Neuronal stem cell (in vitro differentiated cells): ENCODE measurements around the gene PLOD3.

Experiments used
- DNase-seq: peaks from one replicate; pipeline ENCODE4 v3.0.0-alpha.2; 2013; ENCODE audit warnings: low spot score
- H2AFZ ChIP-seq: one replicate; pipeline ENCODE4 v1.6.1; 2013; ENCODE audit warnings: mild to moderate bottlenecking, low read length, inconsistent platforms
- H2AK5ac ChIP-seq: 2 replicates; pipeline ENCODE4 v1.6.1; 2013; ENCODE audit warnings: low read depth, mild to moderate bottlenecking, inconsistent platforms, low read length, moderate library complexity, mixed read lengths
- H2BK120ac ChIP-seq: 2 replicates; pipeline ENCODE4 v1.6.1; 2013; ENCODE audit warnings: low read depth, mild to moderate bottlenecking, inconsistent platforms, low read length, moderate library complexity, mixed read lengths
- H2BK12ac ChIP-seq: one replicate; pipeline ENCODE4 v1.6.1; 2013; ENCODE audit warnings: low read length, inconsistent platforms
- H2BK15ac ChIP-seq: 2 replicates; pipeline ENCODE4 v1.6.1; 2013; ENCODE audit warnings: mild to moderate bottlenecking, low read length, inconsistent platforms, mixed read lengths
- H2BK5ac ChIP-seq: one replicate; pipeline ENCODE4 v1.6.1; 2013; ENCODE audit warnings: inconsistent platforms, mild to moderate bottlenecking, low read length, moderate library complexity
- H3K14ac ChIP-seq: one replicate; pipeline ENCODE4 v1.6.1; 2013; ENCODE audit warnings: low read length, inconsistent platforms
- H3K18ac ChIP-seq: 2 replicates; pipeline ENCODE4 v1.6.1; 2013; ENCODE audit warnings: low read length, inconsistent platforms
- H3K23ac ChIP-seq: 2 replicates; pipeline ENCODE4 v1.6.1; 2013; ENCODE audit warnings: low read depth, mild to moderate bottlenecking, mixed read lengths, low read length, inconsistent platforms; ENCODE audit not compliant: poor library complexity
- H3K27ac ChIP-seq: replicated peaks from 3 replicates; pipeline ENCODE4 v1.5.1; 2013; ENCODE audit warnings: low read length, inconsistent platforms
- H3K27me3 ChIP-seq, 3 experiments: 2 replicates each; pipeline ENCODE4 v1.6.1; 2013; ENCODE audit warnings: low read length in 3 of 3, mild to moderate bottlenecking in 2 of 3, inconsistent platforms in 1 of 3, low read depth in 1 of 3, mixed read lengths in 1 of 3, moderate library complexity in 1 of 3; ENCODE audit not compliant: control insufficient read depth in 3 of 3, insufficient read depth in 3 of 3
- H3K36me3 ChIP-seq, 2 donors: replicated peaks in 1 of 2; 2 replicates each; pipeline ENCODE4 v1.6.1; 2013; ENCODE audit warnings: low read length in 2 of 2; ENCODE audit not compliant: control insufficient read depth in 2 of 2, insufficient read depth in 2 of 2
- H3K4ac ChIP-seq: 2 replicates; pipeline ENCODE4 v1.6.1; 2013; ENCODE audit warnings: inconsistent platforms, mild to moderate bottlenecking, low read length, moderate library complexity
- H3K4me1 ChIP-seq, 2 donors: 1 replicate in 1 of 2; 2 replicates in 1 of 2; pipeline ENCODE4 v1.6.1; 2013; ENCODE audit warnings: low read length in 2 of 2, low read depth in 1 of 2; ENCODE audit not compliant: control insufficient read depth in 2 of 2, insufficient read depth in 1 of 2
- H3K4me2 ChIP-seq: one replicate; pipeline ENCODE4 v1.6.1; 2013; ENCODE audit warnings: mild to moderate bottlenecking, low read length, inconsistent platforms; ENCODE audit not compliant: insufficient read depth, poor library complexity, severe bottlenecking
- H3K4me3 ChIP-seq, 2 donors: 2 replicates each; pipeline ENCODE4 v1.5.1; 2013; ENCODE audit warnings: low read length in 2 of 2, mild to moderate bottlenecking in 2 of 2, inconsistent platforms in 1 of 2, moderate library complexity in 1 of 2
- H3K79me1 ChIP-seq: one replicate; pipeline ENCODE4 v1.6.1; 2013; ENCODE audit warnings: low read depth, mild to moderate bottlenecking, inconsistent platforms, low read length, moderate library complexity
- H3K9ac ChIP-seq: one replicate; pipeline ENCODE4 v1.6.1; 2013; ENCODE audit warnings: mild to moderate bottlenecking, low read depth, low read length, inconsistent platforms; ENCODE audit not compliant: poor library complexity
- H3K9me3 ChIP-seq, 2 donors: replicated peaks in 1 of 2; 2 replicates each; pipeline versions ENCODE3 to v1.6.1; 2013; ENCODE audit warnings: low read length in 2 of 2, mild to moderate bottlenecking in 2 of 2, inconsistent platforms in 1 of 2, low read depth in 1 of 2, mixed read lengths in 1 of 2, moderate library complexity in 1 of 2; ENCODE audit not compliant: control insufficient read depth in 2 of 2, insufficient read depth in 1 of 2
- H4K8ac ChIP-seq: one replicate; pipeline ENCODE4 v1.6.1; 2013; ENCODE audit warnings: low read depth, mild to moderate bottlenecking, inconsistent platforms, low read length, moderate library complexity
- H4K91ac ChIP-seq: one replicate; pipeline ENCODE4 v1.6.1; 2013; ENCODE audit warnings: low read length, low read depth, mild to moderate bottlenecking, inconsistent platforms; ENCODE audit not compliant: poor library complexity
- WGBS, 2 donors: extraction: QIAGEN DNeasy Blood & Tissue Kit; methylation state at CpG; one replicate each; pipeline ENCODE4 v1.1.7; 2013; ENCODE audit warnings: missing lambda C conversion rate in 2 of 2, mixed read lengths in 1 of 2; ENCODE audit not compliant: insufficient read length in 2 of 2, insufficient replicate concordance in 1 of 2; ENCODE audit errors: extremely low coverage in 2 of 2; 5-methylcytosine and 5-hydroxymethylcytosine counted together

Gene PLOD3

GRCh38 chr7:101159696-101160674, 57.4 kb downstream of the PLOD3 start:
- Histone ChIP-seq H4K8ac (no peak overlapping the region), H3K9ac (peak overlapping the region; percentile 14), H2BK120ac (peak overlapping the region; percentile 32), H2AK5ac (peak overlapping the region; percentile 56), H3K9me3 (no peaks in the 10 kb centered on the region), H3K18ac (peak overlapping the region; percentile 29), H3K14ac (no peak overlapping the region), H3K27ac (no peak overlapping the region), H3K36me3 (peaks cover 4 to 37% of the 10 kb centered on the region in 2 donors), H3K23ac (peak overlapping the region; percentile 45), H3K79me1 (no peaks in the 10 kb centered on the region), H3K4me1 (peaks cover 21 to 36% of the 10 kb centered on the region in 2 donors), H3K27me3 (peaks cover 0 to 18% (median 12%) of the 10 kb centered on the region in 3 experiments), H2BK15ac (peak overlapping the region; percentile 30), H3K4me3 (no peak overlapping the region), H3K4ac (no peak overlapping the region), H2AFZ (no peak overlapping the region), H4K91ac (no peak overlapping the region), H2BK12ac (peak overlapping the region; percentile 78), H2BK5ac (no peak overlapping the region), H3K4me2 (no peak overlapping the region)
- WGBS, 2 donors, result no CpG with 5 or more reads among the region's 31 CpGs
- DNase-seq, result no peak

GRCh38 chr7:101156866-101157589, 60.4 kb downstream of the PLOD3 start:
- no peak overlapping the region for H2AK5ac ChIP-seq
- peak overlapping the region; percentile 25 for H3K9ac ChIP-seq
- no peak for DNase-seq
- no CpG with 5 or more reads among the region's 14 CpGs for WGBS, 2 donors
- no peak overlapping the region for H2BK120ac ChIP-seq
- no peaks in the 10 kb centered on the region for H3K9me3 ChIP-seq
- no peak overlapping the region for H3K18ac ChIP-seq
- H2AFZ ChIP-seq, result no peak overlapping the region
- no peak overlapping the region for H2BK15ac ChIP-seq
- no peak overlapping the region for H3K4me2 ChIP-seq
- no peak overlapping the region for H3K4ac ChIP-seq
- H3K14ac ChIP-seq, result no peak overlapping the region
- H3K27ac ChIP-seq, result no peak overlapping the region
- no peak overlapping the region for H2BK12ac ChIP-seq
- H3K23ac ChIP-seq, result no peak overlapping the region
- peaks cover 11 to 23% of the 10 kb centered on the region in 2 donors for H3K4me1 ChIP-seq
- no peak overlapping the region for H4K8ac ChIP-seq
- no peak overlapping the region for H4K91ac ChIP-seq
- no peak overlapping the region for H3K4me3 ChIP-seq
- H2BK5ac ChIP-seq, result no peak overlapping the region
- no peaks in the 10 kb centered on the region for H3K79me1 ChIP-seq
- no peaks in the 10 kb centered on the region for H3K27me3 ChIP-seq
- H3K36me3 ChIP-seq, result peaks cover 4 to 37% of the 10 kb centered on the region in 2 donors

- no peaks in the 10 kb centered on the region for H3K9me3 ChIP-seq
- peaks cover 4 to 37% of the 10 kb centered on the region in 2 donors for H3K36me3 ChIP-seq
Measured at GRCh38 chr7:101156277-101156676, 61.1 kb downstream of the PLOD3 start.

More at GRCh38 chr7:101156277-101156676, 61.1 kb downstream of the PLOD3 start:
- Histone ChIP-seq H3K4ac (no peak overlapping the region), H2BK15ac (no peak overlapping the region), H2BK12ac (no peak overlapping the region), H3K79me1 (no peaks in the 10 kb centered on the region), H3K18ac (no peak overlapping the region), H3K27ac (no peak overlapping the region), H2AFZ (no peak overlapping the region), H2BK120ac (no peak overlapping the region), H3K4me1 (peaks cover 11 to 16% of the 10 kb centered on the region in 2 donors), H2AK5ac (no peak overlapping the region), H4K91ac (no peak overlapping the region), H3K27me3 (no peaks in the 10 kb centered on the region), H3K4me3 (no peak overlapping the region), H4K8ac (no peak overlapping the region), H3K9ac (no peak overlapping the region), H3K14ac (no peak overlapping the region), H3K23ac (no peak overlapping the region), H3K4me2 (no peak overlapping the region), H2BK5ac (no peak overlapping the region)
- no CpG with 5 or more reads among the region's 6 CpGs for WGBS, 2 donors
- DNase-seq, result no peak
